ENCODE data around the gene LEP. TPM values are rescaled to one million over a fixed set of nuclear protein-coding genes. Genes with fewer than 3 reads are reported as not detected.

The LEP gene
- total RNA-seq, 4 donors from 2014 or later: 0.27 TPM; not detected in 3

Small RNA genes within 50 kb of the gene (small RNA-seq; reads per million reads assigned to genes)
- gene MIR129-1: 0 to 0.06 reads per million in 2 donors

Other genes with a start within 250 kb of the LEP start
- 1 to 10 TPM in 3 of 4 donors, not detected in 1; 1.6 to 2.5 (median 2.1) TPM for gene LRRC4, start 209.8 kb upstream of the LEP start, total RNA-seq
- 100 to 1,000 TPM in 1 of 4 donors, 10 to 100 TPM in 3; 19.1 to 142 (median 24.2) TPM for gene RBM28, start 102.6 kb downstream of the LEP start, total RNA-seq
- gene PRRT4, start 120.4 kb downstream of the LEP start, total RNA-seq: under 1 TPM in 1 of 4 donors, not detected in 3; 0.66 TPM
- gene IMPDH1, start 168.7 kb downstream of the LEP start, total RNA-seq: 10 to 100 TPM in 3 of 4 donors, 1 to 10 TPM in 1; 7.9 to 45.4 (median 14.8) TPM
- 1 to 10 TPM; 2.6 to 9.0 (median 6.0) TPM for gene HILPDA, start 214.6 kb downstream of the LEP start, total RNA-seq
- gene METTL2B, start 235.5 kb downstream of the LEP start, total RNA-seq: 10 to 100 TPM; 14.0 to 23.3 (median 20.4) TPM

Measured in Peyer's patch (tissue), 4 donors.